ENCODE measurements around the gene TBC1D22A. TPM values are rescaled to one million over a fixed set of nuclear protein-coding genes. Genes with fewer than 3 reads are reported as not detected.

Gene TBC1D22A
- total and polyA plus RNA-seq, 4 donors, result 4.1 to 12.4 (median 8.4) TPM

GRCh38 chr22:47147572-47147971, 385.1 kb downstream of the TBC1D22A start:
- no peaks in the 10 kb centered on the region for H3K9me3 ChIP-seq (ENCODE audit: control insufficient read depth in 4 of 4, low read length in 3 of 4)
- H3K27me3 ChIP-seq (ENCODE audit: control insufficient read depth in 4 of 4, insufficient read depth in 4 of 4, low read length in 3 of 4), result no peaks in the 10 kb centered on the region
- no peaks in the 10 kb centered on the region for H3K4me1 ChIP-seq (ENCODE audit: control insufficient read depth in 4 of 4, insufficient read depth in 4 of 4, low read length in 3 of 4)
- 97% methylated on average over 13 of the region's 13 CpGs for WGBS
- no peaks in the 10 kb centered on the region for H3K36me3 ChIP-seq (ENCODE audit: control insufficient read depth in 4 of 4, insufficient read depth in 3 of 4, low read depth in 1 of 4, low read length in 3 of 4)
- H3K27ac ChIP-seq (ENCODE audit: low read depth in 1 of 2, low read length in 2 of 2), result no peak overlapping the region
- H3K4me3 ChIP-seq (ENCODE audit: low read depth in 1 of 3, low read length in 3 of 3), result no peak overlapping the region
- no peak overlapping the region for H3K9ac ChIP-seq (ENCODE audit: low read depth in 1 of 2, low read length in 2 of 2)
- TF ChIP-seq ATF3 (IDR thresholded peaks at IDR 0.05) (no peak), FOXA2 (IDR thresholded peaks at IDR 0.05) (no peak), YY1 (IDR thresholded peaks at IDR 0.05) (no peak), FOXA1 (IDR thresholded peaks at IDR 0.05) (no peak), MAX (IDR thresholded peaks at IDR 0.05) (no peak)
- DNase-seq (ENCODE audit: low spot score), result no peak

GRCh38 chr22:47148510-47148909, 386.1 kb downstream of the TBC1D22A start:
- no peak for DNase-seq (ENCODE audit: low spot score)
- Histone ChIP-seq H3K4me1 (ENCODE audit: control insufficient read depth in 4 of 4, insufficient read depth in 4 of 4, low read length in 3 of 4) (no peaks in the 10 kb centered on the region), H3K9me3 (ENCODE audit: control insufficient read depth in 4 of 4, low read length in 3 of 4) (no peaks in the 10 kb centered on the region), H3K27ac (ENCODE audit: low read depth in 1 of 2, low read length in 2 of 2) (no peak overlapping the region), H3K4me3 (ENCODE audit: low read depth in 1 of 3, low read length in 3 of 3) (no peak overlapping the region), H3K27me3 (ENCODE audit: control insufficient read depth in 4 of 4, insufficient read depth in 4 of 4, low read length in 3 of 4) (no peaks in the 10 kb centered on the region), H3K9ac (ENCODE audit: low read depth in 1 of 2, low read length in 2 of 2) (no peak overlapping the region), H3K36me3 (ENCODE audit: control insufficient read depth in 4 of 4, insufficient read depth in 3 of 4, low read depth in 1 of 4, low read length in 3 of 4) (no peaks in the 10 kb centered on the region)
- TF ChIP-seq EGR1 (IDR thresholded peaks at IDR 0.05; ENCODE audit: low read depth in 2 of 2) (no peak), GABPA (IDR thresholded peaks at IDR 0.05 in 1 of 2, conservative IDR thresholded peaks at IDR 0.05 in 1 of 2) (no peak), ZBTB33 (IDR thresholded peaks at IDR 0.05) (no peak), MAX (IDR thresholded peaks at IDR 0.05) (no peak), RXRA (IDR thresholded peaks at IDR 0.05) (no peak), FOXA1 (IDR thresholded peaks at IDR 0.05) (no peak)
- 91% methylated on average over 3 of the region's 3 CpGs for WGBS

GRCh38 chr22:47148956-47149728, 386.7 kb downstream of the TBC1D22A start:
- no peak for DNase-seq (ENCODE audit: low spot score)

More at GRCh38 chr22:47148956-47149728, 386.7 kb downstream of the TBC1D22A start:
- 92% methylated on average over 31 of the region's 31 CpGs for WGBS
- no peak for TF ChIP-seq NR2F2 (IDR thresholded peaks at IDR 0.05)
- no peak for TF ChIP-seq CTCF (IDR thresholded peaks at IDR 0.05; ENCODE audit: low read depth, low read length, missing input control)
- TF ChIP-seq EGR1 (IDR thresholded peaks at IDR 0.05; ENCODE audit: low read depth in 2 of 2), result no peak
- TF ChIP-seq TAF1 (conservative IDR thresholded peaks at IDR 0.05), result no peak
- no peak for TF ChIP-seq RXRA (IDR thresholded peaks at IDR 0.05)
- no peak for TF ChIP-seq ATF3 (IDR thresholded peaks at IDR 0.05)
- no peak for TF ChIP-seq YY1 (IDR thresholded peaks at IDR 0.05)
- TF ChIP-seq FOXA2 (IDR thresholded peaks at IDR 0.05), result no peak
- no peak for TF ChIP-seq HNF4G (IDR thresholded peaks at IDR 0.05)
- TF ChIP-seq GABPA (IDR thresholded peaks at IDR 0.05 in 1 of 2, conservative IDR thresholded peaks at IDR 0.05 in 1 of 2), result no peak
- no peak overlapping the region for H3K9ac ChIP-seq (ENCODE audit: low read depth in 1 of 2, low read length in 2 of 2)
- no peaks in the 10 kb centered on the region for H3K36me3 ChIP-seq (ENCODE audit: control insufficient read depth in 4 of 4, insufficient read depth in 3 of 4, low read depth in 1 of 4, low read length in 3 of 4)
- no peaks in the 10 kb centered on the region for H3K4me1 ChIP-seq (ENCODE audit: control insufficient read depth in 4 of 4, insufficient read depth in 4 of 4, low read length in 3 of 4)
- no peak overlapping the region for H3K27ac ChIP-seq (ENCODE audit: low read depth in 1 of 2, low read length in 2 of 2)
- H3K4me3 ChIP-seq (ENCODE audit: low read depth in 1 of 3, low read length in 3 of 3), result no peak overlapping the region
- H3K27me3 ChIP-seq (ENCODE audit: control insufficient read depth in 4 of 4, insufficient read depth in 4 of 4, low read length in 3 of 4), result no peaks in the 10 kb centered on the region
- no peaks in the 10 kb centered on the region for H3K9me3 ChIP-seq (ENCODE audit: control insufficient read depth in 4 of 4, low read length in 3 of 4)
